ENCODE measurements around the gene FSTL4. TPM values are rescaled to one million over a fixed set of nuclear protein-coding genes. Genes with fewer than 3 reads are reported as not detected.

The FSTL4 gene
- total RNA-seq, 1 donor from 2014 or later = 0.67 TPM

- Histone ChIP-seq H3K27me3 (no peaks in the 10 kb centered on the region), H3K4me3 (no peak overlapping the region), H3K27ac (no peak overlapping the region), H3K36me3 (no peaks in the 10 kb centered on the region), H3K4me1 (no peaks in the 10 kb centered on the region), H3K9me3 (no peaks in the 10 kb centered on the region)
- TF ChIP-seq CTCF (IDR thresholded peaks at IDR 0.05) = peak; percentile 36
- intact Hi-C loops (cut with DNase I) = no loop called here
- DNase-seq = no peak
- peak; percentile 39 for ATAC-seq
Observed at GRCh38 chr5:133247881-133248624, 364.3 kb downstream of the FSTL4 start.

GRCh38 chr5:133247151-133247709 is 365.1 kb downstream of the FSTL4 start:
- Histone ChIP-seq H3K27ac (no peak overlapping the region), H3K36me3 (no peaks in the 10 kb centered on the region), H3K9me3 (no peaks in the 10 kb centered on the region), H3K27me3 (no peaks in the 10 kb centered on the region), H3K4me3 (no peak overlapping the region), H3K4me1 (peaks cover 3% of the 10 kb centered on the region)
- intact Hi-C loops (cut with DNase I) = no loop called here
- ATAC-seq (no peak), DNase-seq (no peak)
- TF ChIP-seq CTCF (IDR thresholded peaks at IDR 0.05) = no peak

- intact Hi-C loops (cut with DNase I) = no loop called here
- no peak for DNase-seq
- Histone ChIP-seq H3K4me3 (no peak overlapping the region), H3K36me3 (no peaks in the 10 kb centered on the region), H3K27me3 (no peaks in the 10 kb centered on the region), H3K27ac (no peak overlapping the region), H3K4me1 (peaks cover 9% of the 10 kb centered on the region), H3K9me3 (no peaks in the 10 kb centered on the region)
- no peak for ATAC-seq
- TF ChIP-seq CTCF (IDR thresholded peaks at IDR 0.05) = no peak
Observed at GRCh38 chr5:133246376-133247150, 365.8 kb downstream of the FSTL4 start.

- no peak overlapping the region for H3K4me3 ChIP-seq
- H3K27me3 ChIP-seq = no peaks in the 10 kb centered on the region
- DNase-seq = no peak
- intact Hi-C loops (cut with DNase I) = no loop called here
- no peak for ATAC-seq
- H3K4me1 ChIP-seq = peaks cover 15% of the 10 kb centered on the region
- no peaks in the 10 kb centered on the region for H3K36me3 ChIP-seq
- TF ChIP-seq CTCF (IDR thresholded peaks at IDR 0.05) = no peak
- H3K27ac ChIP-seq = no peak overlapping the region
- H3K9me3 ChIP-seq = no peaks in the 10 kb centered on the region
Observed at GRCh38 chr5:133246053-133246370, 366.3 kb downstream of the FSTL4 start.

GRCh38 chr5:133245191-133246052 is 366.9 kb downstream of the FSTL4 start:
- Histone ChIP-seq H3K36me3 (no peaks in the 10 kb centered on the region), H3K9me3 (no peaks in the 10 kb centered on the region), H3K4me3 (no peak overlapping the region), H3K27ac (no peak overlapping the region), H3K27me3 (no peaks in the 10 kb centered on the region), H3K4me1 (peaks cover 20% of the 10 kb centered on the region)
- ATAC-seq = peak; percentile 25
- intact Hi-C loops (cut with DNase I) = no loop called here
- TF ChIP-seq CTCF (IDR thresholded peaks at IDR 0.05) = no peak
- DNase-seq = no peak
